ENCODE measurements around the gene MAP4K3. TPM values are rescaled to one million over a fixed set of nuclear protein-coding genes. Genes with fewer than 3 reads are reported as not detected.

MAP4K3 gene
- total and polyA plus RNA-seq, 7 donors: 8.0 to 96.8 (median 72.1) TPM

- H3K4me3 ChIP-seq: no peak overlapping the region
- H3K9me3 ChIP-seq: no peaks in the 10 kb centered on the region
- no peaks in the 10 kb centered on the region for H3K27me3 ChIP-seq
- H3K4me1 ChIP-seq: no peaks in the 10 kb centered on the region
- no peak for DNase-seq
- intact Hi-C loops (cut with DNase I): no loop called here
- no peak overlapping the region for H3K27ac ChIP-seq
- TF ChIP-seq CTCF (IDR thresholded peaks at IDR 0.05): no peak
- no peak for TF ChIP-seq POLR2A (IDR thresholded peaks at IDR 0.05)
- TF ChIP-seq EP300 (IDR thresholded peaks at IDR 0.05): no peak
- no peak for TF ChIP-seq POLR2AphosphoS5 (IDR thresholded peaks at IDR 0.05)
- peaks cover 6 to 85% (median 21%) of the 10 kb centered on the region in 4 donors for H3K36me3 ChIP-seq
Measured at GRCh38 chr2:39256040-39256439, 181.0 kb downstream of the MAP4K3 start.

DNA sequence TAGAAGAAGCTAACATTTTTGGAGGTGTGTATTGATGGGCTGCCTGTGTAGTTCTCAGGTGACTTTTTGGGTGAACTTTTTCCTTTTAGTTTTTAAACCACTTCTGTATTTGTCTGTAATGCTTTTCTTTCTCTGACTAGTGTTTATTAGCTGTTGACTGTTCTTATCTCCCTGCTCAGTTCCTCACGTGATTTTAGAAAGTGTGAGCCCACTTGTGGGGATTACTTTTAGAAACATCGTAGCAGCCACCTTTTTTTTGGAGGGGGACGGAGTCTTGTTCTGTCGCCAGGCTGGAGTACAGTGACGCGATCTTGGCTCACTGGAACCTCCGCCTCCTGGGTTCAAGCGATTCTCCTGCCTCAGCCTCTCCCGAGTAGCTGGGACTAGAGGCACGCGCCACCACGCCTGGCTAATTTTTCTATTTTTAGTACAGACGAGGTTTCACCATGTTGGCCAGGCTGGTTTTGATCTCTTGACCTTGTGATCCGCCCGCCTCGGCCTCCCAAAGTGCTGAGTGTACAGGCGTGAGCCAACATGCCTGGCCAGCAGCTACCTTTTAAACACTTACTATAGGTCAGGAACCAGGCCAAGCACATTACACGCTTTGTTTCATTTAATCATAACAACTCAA is 184.1 kb downstream of the MAP4K3 start:
- TF ChIP-seq CTCF (IDR thresholded peaks at IDR 0.05): no peak
- TF ChIP-seq POLR2AphosphoS5 (IDR thresholded peaks at IDR 0.05): no peak
- TF ChIP-seq POLR2A (IDR thresholded peaks at IDR 0.05): no peak
- no peak for TF ChIP-seq EP300 (IDR thresholded peaks at IDR 0.05)
- H3K27ac ChIP-seq: no peak overlapping the region
- H3K36me3 ChIP-seq: peaks cover 6 to 80% (median 17%) of the 10 kb centered on the region in 4 donors
- intact Hi-C loops (cut with DNase I): no loop called here
- no peaks in the 10 kb centered on the region for H3K9me3 ChIP-seq
- H3K4me1 ChIP-seq: no peaks in the 10 kb centered on the region
- H3K27me3 ChIP-seq: no peaks in the 10 kb centered on the region
- 91 to 95% methylated on average over 18 of the region's 18 CpGs for WGBS, 2 donors
- H3K4me3 ChIP-seq: no peak overlapping the region
- DNase-seq: no peak

- H3K9me3 ChIP-seq: no peaks in the 10 kb centered on the region
- no peak for TF ChIP-seq CTCF (IDR thresholded peaks at IDR 0.05)
- no peak for TF ChIP-seq EP300 (IDR thresholded peaks at IDR 0.05)
- no peak for TF ChIP-seq POLR2AphosphoS5 (IDR thresholded peaks at IDR 0.05)
- TF ChIP-seq POLR2A (IDR thresholded peaks at IDR 0.05): no peak
- no peaks in the 10 kb centered on the region for H3K4me1 ChIP-seq
- no peak overlapping the region for H3K27ac ChIP-seq
- WGBS, 2 donors: 80 to 89% methylated on average over 6 of the region's 6 CpGs
- H3K4me3 ChIP-seq: no peak overlapping the region
- H3K36me3 ChIP-seq: peaks cover 0 to 39% (median 3%) of the 10 kb centered on the region in 4 donors
- DNase-seq: no peak
- H3K27me3 ChIP-seq: no peaks in the 10 kb centered on the region
- intact Hi-C loops (cut with DNase I): no loop called here
Measured at GRCh38 chr2:39247512-39248043, 189.5 kb downstream of the MAP4K3 start.

- no peak for DNase-seq
- 89 to 92% methylated on average over 1 of the region's 1 CpG for WGBS, 2 donors
- Histone ChIP-seq H3K4me3 (no peak overlapping the region), H3K4me1 (no peaks in the 10 kb centered on the region), H3K27me3 (no peaks in the 10 kb centered on the region), H3K36me3 (peaks cover 0 to 28% (median 3%) of the 10 kb centered on the region in 4 donors), H3K27ac (no peak overlapping the region), H3K9me3 (no peaks in the 10 kb centered on the region)
- TF ChIP-seq POLR2A (IDR thresholded peaks at IDR 0.05) (no peak), EP300 (IDR thresholded peaks at IDR 0.05) (no peak), CTCF (IDR thresholded peaks at IDR 0.05) (no peak), POLR2AphosphoS5 (IDR thresholded peaks at IDR 0.05) (no peak)
- intact Hi-C loops (cut with DNase I): no loop called here
Measured at GRCh38 chr2:39246382-39246980, 190.6 kb downstream of the MAP4K3 start.
